ENCODE measurements around the gene CEP112. TPM values are rescaled to one million over a fixed set of nuclear protein-coding genes. Genes with fewer than 3 reads are reported as not detected.
A peak's percentile ranks its signal among the peaks of the same experiment; 100 is the strongest.

The CEP112 gene
- total and polyA plus RNA-seq, 2 donors (not counting 3 experiments of a cell fraction or from before 2014, with no cell fraction given): 1.5 to 25.3 TPM

- no TSS peak for BruUV-seq (replicated peaks)
- POLR2A ChIA-PET: no interaction called here
- no peak for TF ChIP-seq MYC (IDR thresholded peaks at IDR 0.05; ENCODE audit: low read depth, low read length)
- no peak for TF ChIP-seq EZH2 (IDR thresholded peaks at IDR 0.05; ENCODE audit: borderline replicate concordance, low read depth, low read length, severe bottlenecking)
- TF ChIP-seq, protein P1, sequence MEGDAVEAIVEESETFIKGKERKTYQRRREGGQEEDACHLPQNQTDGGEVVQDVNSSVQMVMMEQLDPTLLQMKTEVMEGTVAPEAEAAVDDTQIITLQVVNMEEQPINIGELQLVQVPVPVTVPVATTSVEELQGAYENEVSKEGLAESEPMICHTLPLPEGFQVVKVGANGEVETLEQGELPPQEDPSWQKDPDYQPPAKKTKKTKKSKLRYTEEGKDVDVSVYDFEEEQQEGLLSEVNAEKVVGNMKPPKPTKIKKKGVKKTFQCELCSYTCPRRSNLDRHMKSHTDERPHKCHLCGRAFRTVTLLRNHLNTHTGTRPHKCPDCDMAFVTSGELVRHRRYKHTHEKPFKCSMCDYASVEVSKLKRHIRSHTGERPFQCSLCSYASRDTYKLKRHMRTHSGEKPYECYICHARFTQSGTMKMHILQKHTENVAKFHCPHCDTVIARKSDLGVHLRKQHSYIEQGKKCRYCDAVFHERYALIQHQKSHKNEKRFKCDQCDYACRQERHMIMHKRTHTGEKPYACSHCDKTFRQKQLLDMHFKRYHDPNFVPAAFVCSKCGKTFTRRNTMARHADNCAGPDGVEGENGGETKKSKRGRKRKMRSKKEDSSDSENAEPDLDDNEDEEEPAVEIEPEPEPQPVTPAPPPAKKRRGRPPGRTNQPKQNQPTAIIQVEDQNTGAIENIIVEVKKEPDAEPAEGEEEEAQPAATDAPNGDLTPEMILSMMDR (IDR thresholded peaks at IDR 0.05; ENCODE audit: extremely low read depth in 1 of 2, insufficient read depth in 1 of 2, low read depth in 1 of 2, low read length in 2 of 2): no peak
- TF ChIP-seq JUN (IDR thresholded peaks at IDR 0.05; ENCODE audit: borderline replicate concordance, insufficient read depth, insufficient read length, low read depth): peak; percentile 54
- TF ChIP-seq POLR2A (IDR thresholded peaks at IDR 0.05; ENCODE audit: low read depth, low read length): no peak
- no peak for TF ChIP-seq MAX (IDR thresholded peaks at IDR 0.05; ENCODE audit: insufficient read depth, insufficient read length)
- TF ChIP-seq FOS (IDR thresholded peaks at IDR 0.05; ENCODE audit: borderline replicate concordance, insufficient read depth, low read length): peak; percentile 61
- TF ChIP-seq GATA2 (IDR thresholded peaks at IDR 0.05; ENCODE audit: insufficient read depth, insufficient read length, low read depth, low read length): no peak
- no peak for TF ChIP-seq POLR2AphosphoS5 (IDR thresholded peaks at IDR 0.05; ENCODE audit: insufficient read depth, low read depth, low read length)
- Histone ChIP-seq H3K9me1 (replicated peaks; ENCODE audit: control insufficient read depth, extremely low read depth, insufficient read depth, low read length) (no peaks in the 10 kb centered on the region), H3K4me2 (ENCODE audit: insufficient read depth, low read length) (no peak overlapping the region), H3K9me3 (replicated peaks; ENCODE audit: control insufficient read depth, insufficient read depth, low read length) (no peaks in the 10 kb centered on the region), H3K27ac (ENCODE audit: insufficient read depth, low read depth, low read length) (no peak overlapping the region), H3K27me3 (ENCODE audit: control insufficient read depth in 2 of 2, insufficient read depth in 2 of 2, low read length in 2 of 2) (no peaks in the 10 kb centered on the region), H3K36me3 (ENCODE audit: control insufficient read depth in 2 of 2, extremely low read depth in 1 of 2, insufficient read depth in 2 of 2, low read length in 2 of 2) (no peaks in the 10 kb centered on the region), H2AFZ (ENCODE audit: low read depth, low read length) (no peak overlapping the region), H4K20me1 (replicated peaks; ENCODE audit: control insufficient read depth, extremely low read depth, insufficient read depth, low read length) (no peaks in the 10 kb centered on the region), H3K4me1 (ENCODE audit: control insufficient read depth, extremely low read depth, insufficient read depth, low read length) (peaks cover 21% of the 10 kb centered on the region), H3K79me2 (ENCODE audit: control insufficient read depth, insufficient read depth, low read length) (no peaks in the 10 kb centered on the region), H3K4me3 (replicated peaks in 1 of 3; ENCODE audit: insufficient read depth in 1 of 3, low read depth in 1 of 3, low read length in 3 of 3) (no peak overlapping the region), H3K9ac (replicated peaks; ENCODE audit: extremely low read depth, insufficient read depth, low read length) (no peak overlapping the region)
- DNase-seq (ENCODE audit: low read depth, low spot score): peak; percentile 59
- FAIRE-seq: peak; percentile 83
- intact Hi-C loops (cut with micrococcal nuclease): no loop called here
- CTCF ChIA-PET: interaction anchor here (1.0 kb wide), 1 partner anchor 11 kb away, joined by 4 read pairs; no protein-coding TSS in a partner anchor
- dilution Hi-C loops (cut with MboI; ENCODE audit: extremely low pct_ligation_motif_present, low sequenced_read_pairs): no loop called here
Observed at GRCh38 chr17:65696739-65697394, 495.1 kb downstream of the CEP112 start.

Data from endothelial cell of umbilical vein (primary cell).